H1 (cell line): Measurements from ENCODE around the gene SNX13. TPM values are rescaled to one million over a fixed set of nuclear protein-coding genes. Genes with fewer than 3 reads are reported as not detected.

ENCODE experiments used
- CTCF ChIA-PET: fragments of 300-600 bp; sonication (Branson Sonifier 250); formaldehyde crosslinking; loops from one replicate; lab custom pipeline; 2021; ENCODE audit not compliant: partially characterized antibody; lab: Charles Lee
- POLR2A ChIA-PET: fragments of 300-600 bp; sonication (Branson Sonifier 250); formaldehyde crosslinking; loops from one replicate; lab custom pipeline; 2021; ENCODE audit warnings: inconsistent platforms; ENCODE audit not compliant: partially characterized antibody; lab: Charles Lee
- DNase-seq, 2 experiments: peaks; one replicate each; pipeline versions ENCODE4 v3.0.0 to v3.0.0-alpha.2; 2010 to 2022; ENCODE audit warnings: low spot score in 2 of 2, low read depth in 1 of 2, mixed read lengths in 1 of 2
- FAIRE-seq: peaks from 2 replicates; lab custom pipeline; 2011; peaks lifted over from hg19 to GRCh38; lab: Jason Lieb, UNC
- H2AFZ ChIP-seq: 2 replicates; pipeline ENCODE4 v1.8.1; 2012; ENCODE audit warnings: low read length, inconsistent platforms
- H2AK5ac ChIP-seq: 2 replicates; pipeline ENCODE4 v1.6.1; 2013; ENCODE audit warnings: low read depth, low read length
- H2BK120ac ChIP-seq: replicated peaks from 2 replicates; pipeline ENCODE3; 2013; ENCODE audit warnings: low read depth, low read length, inconsistent platforms
- H2BK12ac ChIP-seq: 2 replicates; pipeline ENCODE4 v1.6.1; 2013; ENCODE audit warnings: low read depth, low read length
- H2BK15ac ChIP-seq: 2 replicates; pipeline ENCODE4 v1.6.1; 2013; ENCODE audit warnings: low read length
- H2BK20ac ChIP-seq: 2 replicates; pipeline ENCODE4 v1.6.1; 2013; ENCODE audit warnings: low read length
- H2BK5ac ChIP-seq: 2 replicates; pipeline ENCODE4 v1.6.1; 2013; ENCODE audit warnings: low read depth, low read length
- H3K14ac ChIP-seq: 2 replicates; pipeline ENCODE4 v1.6.1; 2013; ENCODE audit warnings: inconsistent platforms; ENCODE audit not compliant: insufficient read length
- H3K18ac ChIP-seq: 2 replicates; pipeline ENCODE4 v1.6.1; 2013; ENCODE audit warnings: low read length; ENCODE audit errors: extremely low read depth
- H3K23ac ChIP-seq: 2 replicates; pipeline ENCODE4 v1.6.1; 2013; ENCODE audit warnings: inconsistent platforms; ENCODE audit not compliant: insufficient read length
- H3K23me2 ChIP-seq: 2 replicates; pipeline ENCODE4 v1.6.1; 2013; ENCODE audit warnings: low read depth, low read length
- H3K27ac ChIP-seq: 2 replicates; pipeline ENCODE4 v1.6.1; 2011; ENCODE audit warnings: low read depth, low read length, inconsistent platforms
- H3K27me3 ChIP-seq, 4 experiments: replicated peaks in 1 of 4; 1 replicate in 1 of 4; 2 replicates in 3 of 4; pipeline versions ENCODE4 v1.6.1 to v1.8.1; 2011 to 2013; ENCODE audit warnings: low read length in 3 of 4, mild to moderate bottlenecking in 3 of 4, inconsistent platforms in 2 of 4, mixed read lengths in 2 of 4, moderate library complexity in 1 of 4; ENCODE audit not compliant: control insufficient read depth in 3 of 4, insufficient read depth in 3 of 4; ENCODE audit errors: extremely low read depth in 1 of 4
- H3K36me3 ChIP-seq, 4 experiments: 2 replicates each; pipeline versions ENCODE4 v1.6.1 to v1.8.1; 2011 to 2013; ENCODE audit warnings: mild to moderate bottlenecking in 4 of 4, low read length in 3 of 4, moderate library complexity in 2 of 4, control low read depth in 1 of 4, inconsistent platforms in 1 of 4; ENCODE audit not compliant: insufficient read depth in 4 of 4, control insufficient read depth in 2 of 4
- H3K4ac ChIP-seq: replicated peaks from 2 replicates; pipeline ENCODE3; 2013; ENCODE audit warnings: low read length, low read depth, mixed read lengths, inconsistent platforms; ENCODE audit not compliant: insufficient read length
- H3K4me1 ChIP-seq, 4 experiments: replicated peaks in 1 of 4; 1 replicate in 1 of 4; 2 replicates in 3 of 4; pipeline versions ENCODE4 v1.6.1 to v1.8.1; 2011 to 2013; ENCODE audit warnings: low read length in 3 of 4, inconsistent platforms in 2 of 4, mixed read lengths in 1 of 4; ENCODE audit not compliant: insufficient read depth in 4 of 4, control insufficient read depth in 3 of 4
- H3K4me2 ChIP-seq, 2 experiments: 2 replicates each; pipeline versions ENCODE4 v1.6.1 to v1.8.1; 2011 to 2013; ENCODE audit warnings: low read depth in 2 of 2, low read length in 2 of 2, control low read depth in 1 of 2, inconsistent platforms in 1 of 2, mild to moderate bottlenecking in 1 of 2; ENCODE audit not compliant: insufficient read depth in 1 of 2
- H3K4me3 ChIP-seq, 4 experiments: fragments of 200-600, 300-600 bp in 1 of 4; sonication (generic), shearing (Covaris generic), sonication (Bioruptor Twin) in 1 of 4; 2 replicates each; pipeline versions ENCODE4 v1.5.1 to v1.8.1; 2011 to 2016; ENCODE audit warnings: low read length in 4 of 4, low read depth in 3 of 4, control low read depth in 2 of 4, inconsistent platforms in 2 of 4, mild to moderate bottlenecking in 2 of 4, mixed read lengths in 1 of 4, moderate library complexity in 1 of 4; ENCODE audit not compliant: insufficient read depth in 2 of 4; ENCODE audit errors: extremely low read depth in 1 of 4
- H3K56ac ChIP-seq: replicated peaks from 2 replicates; pipeline ENCODE3; 2013; ENCODE audit warnings: low read depth, mild to moderate bottlenecking, mixed read lengths, low read length, inconsistent platforms; ENCODE audit not compliant: insufficient read length
- H3K79me1 ChIP-seq: 2 replicates; pipeline ENCODE4 v1.6.1; 2013; ENCODE audit warnings: low read depth, low read length, control low read depth
- H3K79me2 ChIP-seq, 2 experiments: 2 replicates each; pipeline versions ENCODE4 v1.6.1 to v1.8.1; 2012 to 2013; ENCODE audit warnings: low read length in 2 of 2, mild to moderate bottlenecking in 2 of 2, inconsistent platforms in 1 of 2; ENCODE audit not compliant: insufficient read depth in 2 of 2, control insufficient read depth in 1 of 2
- H3K9ac ChIP-seq, 4 experiments: replicated peaks in 1 of 4; 1 replicate in 1 of 4; 2 replicates in 3 of 4; pipeline versions ENCODE4 v1.6.1 to v1.8.1; 2011 to 2013; ENCODE audit warnings: low read depth in 3 of 4, low read length in 3 of 4, control low read depth in 2 of 4, mild to moderate bottlenecking in 2 of 4, moderate library complexity in 2 of 4, inconsistent platforms in 1 of 4; ENCODE audit errors: extremely low read depth in 1 of 4
- H3K9me3 ChIP-seq, 2 experiments: 2 replicates each; pipeline versions ENCODE4 v1.6.1 to v1.8.1; 2012 to 2013; ENCODE audit warnings: mild to moderate bottlenecking in 2 of 2, moderate library complexity in 2 of 2, control low read depth in 1 of 2, inconsistent platforms in 1 of 2, low read depth in 1 of 2, low read length in 1 of 2, mixed read lengths in 1 of 2; ENCODE audit not compliant: insufficient read depth in 2 of 2
- H4K20me1 ChIP-seq, 2 experiments: replicated peaks in 1 of 2; 2 replicates each; pipeline versions ENCODE3 to v1.8.1; 2011 to 2013; ENCODE audit warnings: inconsistent platforms in 2 of 2, low read length in 2 of 2, mild to moderate bottlenecking in 1 of 2; ENCODE audit not compliant: insufficient read depth in 2 of 2, control insufficient read depth in 1 of 2
- H4K5ac ChIP-seq: 2 replicates; pipeline ENCODE4 v1.6.1; 2013; ENCODE audit warnings: low read length, low read depth, mixed read lengths, inconsistent platforms; ENCODE audit not compliant: insufficient read length
- H4K8ac ChIP-seq: 2 replicates; pipeline ENCODE4 v1.8.0; 2013; ENCODE audit warnings: mild to moderate bottlenecking, moderate library complexity, low read length, inconsistent platforms; ENCODE audit not compliant: insufficient read depth; ENCODE audit errors: extremely low read depth
- H4K91ac ChIP-seq: replicated peaks from 2 replicates; pipeline ENCODE3; 2013; ENCODE audit warnings: low read length, mixed read lengths, inconsistent platforms; ENCODE audit not compliant: insufficient read length
- CHD1 ChIP-seq: IDR thresholded peaks from 2 replicates; pipeline ENCODE4 v1.6.1; 2012; ENCODE audit warnings: low read depth, low read length, improper control_type of control experiment
- FOSL1 ChIP-seq: IDR thresholded peaks from 2 replicates; pipeline ENCODE4 v1.6.1; 2011; ENCODE audit warnings: mild to moderate bottlenecking, low read depth, low read length, moderate library complexity; ENCODE audit not compliant: insufficient read depth
- HDAC2 ChIP-seq, 2 experiments: fragments of 300-600 bp in 1 of 2; sonication (generic) in 1 of 2; IDR thresholded peaks; 2 replicates each; pipeline ENCODE4 v1.6.1; 2011 to 2012; ENCODE audit warnings: low read depth in 2 of 2, low read length in 2 of 2, mild to moderate bottlenecking in 2 of 2, moderate library complexity in 2 of 2, borderline replicate concordance in 1 of 2, inconsistent platforms in 1 of 2
- JUND ChIP-seq: IDR thresholded peaks from 2 replicates; pipeline ENCODE4 v1.6.1; 2011; ENCODE audit warnings: mild to moderate bottlenecking, improper control_type of control experiment, low read length
- KDM1A ChIP-seq: fragments of 200-600, 300-600 bp; sonication (generic); IDR thresholded peaks from 2 replicates; pipeline ENCODE4 v1.7.1; 2016; ENCODE audit warnings: mild to moderate bottlenecking, low read length, borderline replicate concordance
- KDM5A ChIP-seq: fragments of 200-600 bp; IDR thresholded peaks from 2 replicates; pipeline ENCODE4 v1.7.1; 2012; ENCODE audit warnings: mild to moderate bottlenecking, low read length, inconsistent platforms, mixed read lengths
- RFX5 ChIP-seq: IDR thresholded peaks from 2 replicates; pipeline ENCODE4 v1.6.1; 2011; ENCODE audit warnings: low read depth, low read length, improper control_type of control experiment, borderline replicate concordance
- SIX5 ChIP-seq: IDR thresholded peaks from 2 replicates; pipeline ENCODE4 v1.6.1; 2011; ENCODE audit warnings: mild to moderate bottlenecking, low read depth, low read length
- SP4 ChIP-seq: IDR thresholded peaks from 2 replicates; pipeline ENCODE4 v1.6.1; 2012; ENCODE audit warnings: low read length, inconsistent platforms
- SRF ChIP-seq: IDR thresholded peaks from 2 replicates; pipeline ENCODE4 v1.6.1; 2011; ENCODE audit warnings: mild to moderate bottlenecking, low read depth, low read length, moderate library complexity
- TAF1 ChIP-seq: IDR thresholded peaks from 2 replicates; pipeline ENCODE4 v1.6.1; 2011; ENCODE audit warnings: mild to moderate bottlenecking, low read depth, low read length
- TBP ChIP-seq: IDR thresholded peaks from 2 replicates; pipeline ENCODE4 v1.6.1; 2011; ENCODE audit warnings: low read depth, low read length, improper control_type of control experiment
- TEAD4 ChIP-seq: IDR thresholded peaks from 2 replicates; pipeline ENCODE4 v1.6.1; 2012; ENCODE audit warnings: low read depth, low read length, inconsistent platforms, mixed read lengths
- ZNF274 ChIP-seq: IDR thresholded peaks from 2 replicates; pipeline ENCODE4 v1.7.0; 2012; ENCODE audit warnings: low read length, borderline replicate concordance; ENCODE audit errors: extremely low read depth
- polyA plus RNA-seq, 7 experiments: library from polyadenylated mRNA; depleted of rRNA in 3 of 7; stranded (reverse) in 5 of 7; unstranded in 2 of 7; fragments of >200 nt in 5 of 7; fragments of 200-250 nt in 2 of 7; gene quantifications; 1 replicate in 5 of 7; 2 replicates in 1 of 7; 4 replicates in 1 of 7; pipeline versions ENCODE4 v1.2.1 to v1.2.3, GENCODE V29; 2011 to 2013; ENCODE audit warnings: missing spikeins in 2 of 7, mixed read lengths in 2 of 7
- total RNA-seq: library from RNA; stranded (reverse); fragmentation: NEBNext Ultra II Directional; extraction: Animal tissue kit (Norgen Biotek cat#: 25700); gene quantifications from 2 replicates; pipeline ENCODE4 v1.2.1, GENCODE V29; 2021
- TF ChIP-seq, protein P1 (sequence below): IDR thresholded peaks from 2 replicates; pipeline ENCODE4 v1.6.1; 2012; ENCODE audit warnings: inconsistent platforms

The SNX13 gene
- total and polyA plus RNA-seq, 2 of the 8 experiments (the other 6 are each of a cell fraction or from before 2014, with no cell fraction given), result 5.5 to 27.4 TPM

DNA sequence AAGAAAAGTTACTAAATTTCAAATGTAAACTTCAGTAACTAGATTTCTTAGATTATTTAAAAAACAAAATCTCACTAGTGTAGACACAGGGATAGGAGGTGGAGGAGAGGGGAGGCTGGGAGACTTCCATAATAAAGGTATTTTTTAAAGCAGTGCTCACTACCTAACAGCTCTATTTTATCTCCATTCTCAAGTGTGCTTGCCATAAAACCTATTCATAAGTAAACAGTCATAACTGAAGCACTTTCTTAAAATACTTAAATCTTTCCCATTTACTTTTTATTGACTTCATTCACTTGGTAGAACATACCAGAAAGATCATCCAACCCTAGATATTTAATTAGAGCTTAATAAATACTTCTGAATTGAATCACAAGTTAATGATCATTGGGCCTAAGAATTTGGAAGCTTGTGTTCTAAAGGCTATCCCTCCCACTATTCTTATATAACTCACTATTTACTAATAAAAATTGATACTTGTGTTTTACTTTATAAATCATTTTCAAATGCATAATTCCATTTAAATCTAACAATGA, 107.4 kb downstream of the SNX13 start:
- Histone ChIP-seq H3K27ac (no peak overlapping the region), H3K56ac (no peak overlapping the region), H2AK5ac (no peak overlapping the region), H2BK20ac (no peak overlapping the region), H2BK12ac (no peak overlapping the region), H3K79me2 (no peaks in the 10 kb centered on the region), H2BK15ac (no peak overlapping the region), H3K18ac (no peak overlapping the region), H3K4me3 (no peak overlapping the region), H4K5ac (no peak overlapping the region), H3K79me1 (no peaks in the 10 kb centered on the region), H2AFZ (no peak overlapping the region), H3K4ac (no peak overlapping the region), H3K36me3 (no peaks in the 10 kb centered on the region; a peak in 1 of 8 replicates), H4K91ac (no peak overlapping the region), H2BK5ac (no peak overlapping the region), H3K23ac (no peak overlapping the region), H2BK120ac (no peak overlapping the region), H3K23me2 (no peaks in the 10 kb centered on the region), H3K4me1 (no peaks in the 10 kb centered on the region), H4K20me1 (no peaks in the 10 kb centered on the region), H3K14ac (no peak overlapping the region), H3K9ac (no peak overlapping the region), H3K27me3 (no peaks in the 10 kb centered on the region), H3K4me2 (no peak overlapping the region), H4K8ac (no peak overlapping the region), H3K9me3 (no peaks in the 10 kb centered on the region)
- DNase-seq (no peak), FAIRE-seq (no peak)
- POLR2A ChIA-PET, result no interaction called here
- CTCF ChIA-PET, result interaction anchor here (1.6 kb wide), 1 partner anchor 160 kb away, joined by 3 read pairs; no protein-coding TSS in a partner anchor
- TF ChIP-seq ZNF274 (no peak), SIX5 (no peak), JUND (no peak), SP4 (no peak), RFX5 (no peak), SRF (no peak), TEAD4 (no peak), CHD1 (no peak), TBP (no peak), FOSL1 (no peak), HDAC2 (IDR thresholded peaks at IDR 0.05; ENCODE audit: borderline replicate concordance in 1 of 2, low read depth in 2 of 2, low read length in 2 of 2) (no peak), KDM5A (no peak), TAF1 (no peak), KDM1A (no peak)
- TF ChIP-seq, protein P1, sequence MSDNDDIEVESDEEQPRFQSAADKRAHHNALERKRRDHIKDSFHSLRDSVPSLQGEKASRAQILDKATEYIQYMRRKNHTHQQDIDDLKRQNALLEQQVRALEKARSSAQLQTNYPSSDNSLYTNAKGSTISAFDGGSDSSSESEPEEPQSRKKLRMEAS, result no peak
